Right ventricle myocardium superior (tissue), 1 donor: ENCODE measurements around the gene TANC2. TPM values are rescaled to one million over a fixed set of nuclear protein-coding genes. Genes with fewer than 3 reads are reported as not detected.
"Not testable (repeated sequence)": the region's sequence is repeated elsewhere in the genome, so short reads cannot be mapped to it uniquely, and the experiment has no call there.

Experiments
- ATAC-seq: fragments of 200-7000 bp; cut with Tn5 transposase; one replicate; pipeline ENCODE4 v1.9.1; 2020; ENCODE audit warnings: mild to moderate bottlenecking; ENCODE audit not compliant: poor library complexity
- DNase-seq: peaks from one replicate; pipeline ENCODE4 v3.0.0-alpha.2; 2020
- intact Hi-C: fragments of 100-400 bp; cut with DNase I; formaldehyde crosslinking; loops from one replicate; pipeline ENCODE4 v1.11.2; 2022
- total RNA-seq: library from RNA; stranded (reverse); fragmentation: NEBNext Ultra II Directional; extraction: Animal tissue kit (Norgen Biotek cat#: 25700); gene quantifications from one replicate; pipeline ENCODE4 v1.2.1, GENCODE V29; 2021
- donor health status: DM: no; HTN: yes; CAD: no; lungs with severe emphysema.

Gene TANC2
- total RNA-seq, 1 donor from 2014 or later = 6.4 TPM

- peak; percentile 42 for DNase-seq
These were observed 16.0 kb upstream of the TANC2 start for GRCh38 chr17:62950067-62950466.

GRCh38 chr17:62955841-62956352 is 10.1 kb upstream of the TANC2 start:
- ATAC-seq = no peak
- intact Hi-C loops = no loop called here
- DNase-seq = no peak

More at GRCh38 chr17:62950067-62950466, 16.0 kb upstream of the TANC2 start:
- ATAC-seq = peak; percentile 89
- intact Hi-C loops = no loop called here

- ATAC-seq = no peak
- intact Hi-C loops = no loop called here
These were observed 2.7 kb upstream of the TANC2 start for GRCh38 chr17:62963296-62963695.

GRCh38 chr17:62964506-62964905 is 1.5 kb upstream of the TANC2 start:
- DNase-seq (no peak), ATAC-seq (no peak)
- intact Hi-C loops = no loop called here

More at GRCh38 chr17:62963296-62963695, 2.7 kb upstream of the TANC2 start:
- DNase-seq = no peak

GRCh38 chr17:62965174-62965685 is 805 bp upstream of the TANC2 start:
- no peak for ATAC-seq
- intact Hi-C loops = loop anchor here (5.0 kb wide), 1 partner anchor 263 kb away; no protein-coding TSS in a partner anchor
- no peak for DNase-seq

DNA sequence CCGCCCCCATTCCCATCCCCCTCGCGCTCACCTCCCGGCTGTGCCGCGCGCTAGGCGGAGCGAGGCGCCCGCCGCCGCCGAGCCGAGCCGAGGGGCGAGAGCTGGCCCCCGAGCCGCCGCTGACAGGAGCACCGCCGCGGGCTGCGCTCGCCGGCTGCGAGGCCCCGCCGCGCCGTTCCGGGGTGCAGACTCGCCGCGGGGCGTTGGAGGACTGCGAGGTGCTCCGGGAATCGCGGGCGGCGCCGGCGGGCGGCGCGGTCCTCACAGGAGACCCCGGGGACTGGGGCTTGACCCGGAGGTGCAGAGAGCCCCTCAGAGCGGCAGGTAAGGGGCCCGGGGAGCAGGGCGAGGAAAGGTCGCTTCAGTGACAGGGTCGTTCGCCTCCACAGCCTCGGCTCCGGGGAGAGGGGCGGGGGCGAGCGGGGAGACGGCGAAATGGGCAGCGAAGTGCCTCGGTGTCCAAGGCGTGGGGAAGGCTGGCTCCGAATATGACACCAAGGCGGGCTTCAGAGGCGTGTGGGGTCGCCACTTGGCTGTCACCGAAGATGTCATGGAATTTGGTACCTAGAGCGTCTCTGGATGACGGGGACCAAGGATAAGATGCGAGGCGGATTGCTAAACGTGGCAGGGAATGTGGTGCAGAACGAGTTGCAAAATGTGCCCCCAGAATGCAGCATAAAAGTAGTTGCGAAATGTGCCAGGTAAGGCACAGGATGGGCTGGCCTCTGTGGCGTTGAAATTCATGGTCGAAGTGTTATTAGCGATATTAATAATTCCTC is 580 bp downstream of the TANC2 start:
- peak; percentile 50 for ATAC-seq
- peak; percentile 77 for DNase-seq
- intact Hi-C loops = loop anchor here (5.0 kb wide), 1 partner anchor 264 kb away; no protein-coding TSS in a partner anchor

DNA sequence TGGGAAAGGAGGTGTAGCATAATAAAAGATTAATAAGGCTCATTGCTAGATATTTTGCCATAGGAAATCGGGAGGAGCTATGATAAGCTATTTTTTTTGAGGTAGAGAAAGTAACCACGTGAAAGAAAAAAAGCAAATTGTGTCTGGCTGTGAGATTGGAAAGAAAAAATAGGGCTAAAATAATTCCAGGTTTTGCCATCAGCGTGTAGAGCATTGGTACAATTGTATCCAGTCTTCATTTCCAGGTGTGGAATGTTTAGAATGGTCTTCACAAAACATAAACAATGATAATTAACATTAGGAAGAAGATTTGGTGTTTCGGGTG is 1.1 kb downstream of the TANC2 start:
- ATAC-seq (no peak), DNase-seq (no peak)
- intact Hi-C loops = loop anchor here (5.0 kb wide), 1 partner anchor 265 kb away; no protein-coding TSS in a partner anchor

DNA sequence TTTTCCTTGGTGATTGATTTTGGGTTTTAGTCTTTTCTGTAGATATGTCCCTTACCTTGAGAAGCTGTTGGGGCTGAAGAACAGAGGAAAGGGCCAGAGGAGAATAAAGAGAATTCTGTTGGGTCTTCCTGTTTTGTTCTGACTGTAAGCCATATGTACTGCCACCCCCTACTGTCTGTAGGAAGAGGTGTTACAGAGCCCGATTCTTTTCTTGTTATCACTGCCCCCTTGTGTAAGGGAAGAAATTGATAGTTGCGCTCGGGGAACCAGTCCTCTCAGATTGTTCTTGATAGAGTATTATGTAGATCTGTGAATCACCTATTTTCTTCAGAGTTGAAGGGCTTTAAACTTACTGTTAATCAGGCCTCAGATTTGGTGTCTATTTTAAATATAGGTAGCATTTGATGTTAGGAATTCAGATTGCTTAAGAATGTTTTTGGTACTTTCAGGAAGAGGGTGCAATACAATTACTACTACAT is 2.4 kb downstream of the TANC2 start:
- intact Hi-C loops = loop anchor here (5.0 kb wide), 1 partner anchor 266 kb away; no protein-coding TSS in a partner anchor
- ATAC-seq = peak; percentile 62
- DNase-seq = no peak

GRCh38 chr17:62970610-62971009 is 4.6 kb downstream of the TANC2 start:
- intact Hi-C loops = no loop called here
- ATAC-seq = no peak
- no peak for DNase-seq

DNA sequence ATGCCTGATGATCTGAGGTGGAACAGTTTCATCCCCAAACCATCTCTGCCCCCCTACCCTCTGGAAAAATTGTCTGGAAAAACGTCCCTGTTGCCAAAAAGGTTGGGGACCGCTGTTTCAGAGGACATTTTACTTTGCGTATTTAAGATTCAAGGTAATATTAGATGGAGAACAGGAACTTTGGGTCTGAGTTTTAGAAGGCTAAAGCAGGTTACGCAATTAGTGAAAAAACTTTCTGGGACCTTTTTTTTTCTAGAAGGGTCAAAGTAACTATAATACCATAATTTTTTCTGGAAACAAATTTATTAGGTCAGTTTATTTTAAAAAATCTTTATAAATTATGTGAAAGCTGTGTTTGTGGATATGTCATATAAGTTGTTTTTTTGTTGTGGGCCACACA is 5.8 kb downstream of the TANC2 start:
- intact Hi-C loops = no loop called here
- no peak for DNase-seq
- ATAC-seq = no peak

DNA sequence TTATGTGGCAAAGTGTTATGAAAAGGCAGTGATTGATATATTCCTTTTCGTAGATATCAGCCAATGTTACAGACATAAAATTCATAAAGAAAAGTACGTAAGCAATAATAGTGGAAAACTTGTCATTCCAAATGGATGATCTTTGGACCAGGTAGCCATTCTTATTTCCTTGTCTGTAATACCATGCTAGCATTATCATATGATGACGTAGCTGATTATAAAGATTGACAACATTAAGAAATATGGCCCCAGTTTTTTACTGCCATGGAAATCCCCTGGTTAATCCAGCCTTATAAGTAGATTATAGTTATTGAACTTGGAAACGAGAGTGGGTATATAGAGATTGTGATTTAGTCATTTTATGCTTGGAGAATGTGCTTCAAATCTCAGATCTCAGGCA is 8.8 kb downstream of the TANC2 start:
- DNase-seq (no peak), ATAC-seq (no peak)
- intact Hi-C loops = no loop called here

DNA sequence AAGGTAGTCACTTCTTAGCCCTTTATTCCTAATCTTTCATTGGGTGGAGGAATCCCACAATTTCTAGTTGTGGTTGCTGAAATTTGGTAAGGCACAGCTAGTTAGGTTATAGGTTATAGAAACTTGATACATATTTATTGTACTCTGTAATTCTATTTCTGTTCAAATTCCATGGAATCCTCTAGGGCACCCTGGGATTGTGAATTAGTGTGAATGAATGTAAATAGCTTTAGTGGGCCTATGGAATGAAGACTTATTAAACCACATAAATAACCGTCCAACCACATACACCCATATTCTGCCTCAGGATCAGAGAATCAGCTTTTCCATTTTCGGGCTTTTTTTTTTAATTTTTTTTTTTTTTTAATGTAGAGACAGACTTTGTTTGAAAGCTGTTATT is 9.2 kb downstream of the TANC2 start:
- ATAC-seq = no peak
- DNase-seq = no peak
- intact Hi-C loops = no loop called here

- intact Hi-C loops, ATAC-seq, DNase-seq: not testable (repeated sequence)
These were observed 10.7 kb downstream of the TANC2 start for GRCh38 chr17:62976643-62977231.

- ATAC-seq (no peak), DNase-seq (no peak)
- intact Hi-C loops = no loop called here
These were observed 14.8 kb downstream of the TANC2 start for GRCh38 chr17:62980842-62981241.

- DNase-seq = no peak
- intact Hi-C loops = no loop called here
- no peak for ATAC-seq
These were observed 15.9 kb downstream of the TANC2 start for GRCh38 chr17:62981933-62982332.

DNA sequence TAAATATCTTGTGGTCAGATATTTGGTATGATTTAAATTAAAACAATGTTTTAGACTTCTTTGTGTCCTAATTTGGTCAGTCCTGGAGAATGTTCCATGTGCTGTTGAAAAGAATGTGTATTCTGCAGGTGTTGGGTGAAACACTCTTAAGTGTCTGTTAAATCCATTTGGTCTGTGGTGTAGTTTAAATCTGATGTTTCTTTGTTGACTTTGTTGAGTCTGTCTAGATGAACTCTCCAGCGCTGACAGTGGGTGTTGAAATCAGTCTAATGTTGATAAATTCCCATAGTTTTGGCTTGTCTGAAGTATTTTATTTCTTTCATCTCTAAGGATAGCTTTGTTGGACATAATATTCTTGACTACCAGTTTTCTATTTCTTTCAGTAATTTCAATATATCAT is 18.8 kb downstream of the TANC2 start:
- intact Hi-C loops = no loop called here

DNA sequence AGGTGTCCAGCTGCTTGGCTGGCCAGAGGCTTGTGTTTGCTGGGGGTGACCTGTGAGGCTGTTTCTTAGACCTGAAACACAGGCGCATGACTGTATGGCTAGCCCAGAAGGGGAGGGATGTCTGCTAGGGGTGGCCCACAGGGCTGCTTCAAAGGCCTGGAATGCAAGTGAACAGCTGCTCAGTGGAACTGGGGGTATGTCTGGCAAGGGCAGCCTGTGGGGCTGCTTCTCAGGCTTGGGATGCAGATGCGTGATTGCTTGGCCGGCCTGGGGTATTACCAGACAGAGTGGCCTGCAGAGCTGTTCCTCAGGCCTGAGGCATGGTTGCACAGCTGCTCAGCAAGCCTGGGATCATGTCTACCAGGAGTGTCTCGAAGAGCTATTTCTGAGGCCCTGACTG is 20.5 kb downstream of the TANC2 start:
- intact Hi-C loops = no loop called here
- ATAC-seq (no peak), DNase-seq (no peak)

More for the DNA sequence above, 18.8 kb downstream of the TANC2 start:
- DNase-seq (no peak), ATAC-seq (no peak)

- no peak for DNase-seq
- intact Hi-C loops = no loop called here
- ATAC-seq = no peak
These were observed 21.1 kb downstream of the TANC2 start for GRCh38 chr17:62987136-62987535.

GRCh38 chr17:62989501-62989900 is 23.5 kb downstream of the TANC2 start:
- DNase-seq = no peak
- ATAC-seq = no peak
- intact Hi-C loops = no loop called here

DNA sequence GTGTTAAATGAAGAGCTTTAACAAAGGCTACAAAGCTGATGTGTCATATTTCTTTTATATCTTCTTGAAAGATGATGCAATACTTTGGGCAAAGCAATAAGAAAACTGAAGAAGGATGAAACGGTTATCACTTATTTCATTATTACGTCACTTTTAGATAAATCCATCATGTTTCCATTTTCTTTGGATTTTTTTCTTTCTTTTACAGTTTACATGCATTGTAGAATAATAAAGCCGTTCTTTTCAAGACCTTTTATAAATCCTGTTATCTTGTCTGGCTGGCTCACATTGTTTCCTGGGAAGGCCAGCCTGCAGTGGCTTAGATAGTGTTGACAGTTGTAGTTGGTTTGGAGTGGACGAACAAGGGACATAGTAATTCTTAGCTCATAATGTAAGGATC is 28.9 kb downstream of the TANC2 start:
- intact Hi-C loops = no loop called here
- DNase-seq (no peak), ATAC-seq (no peak)
